GM12875 (cell line): ENCODE measurements around the gene PRDM10.

Source experiments
- H3K4me3 ChIP-seq: one replicate; pipeline ENCODE4 v1.5.1; 2011; ENCODE audit warnings: low read depth, low read length, control low read depth
- CTCF ChIP-seq: IDR thresholded peaks from 2 replicates; pipeline ENCODE4 v1.5.1; 2011; ENCODE audit warnings: low read depth, mild to moderate bottlenecking, control low read depth, inconsistent platforms, low read length, moderate library complexity, borderline replicate concordance; ENCODE audit not compliant: insufficient read depth

Gene PRDM10

GRCh38 chr11:129992161-129992944 lies 10.3 kb downstream of the PRDM10 start:
- peak; percentile 49; the same call in 1 of the 2 replicates for TF ChIP-seq CTCF
- H3K4me3 ChIP-seq = no peak overlapping the region

- TF ChIP-seq CTCF = no peak
- no peak overlapping the region for H3K4me3 ChIP-seq
Measured at GRCh38 chr11:129989149-129989813, 13.4 kb downstream of the PRDM10 start.

GRCh38 chr11:129987950-129988349 lies 14.7 kb downstream of the PRDM10 start:
- TF ChIP-seq CTCF = no peak
- H3K4me3 ChIP-seq = no peak overlapping the region

GRCh38 chr11:129985823-129986222 lies 16.8 kb downstream of the PRDM10 start:
- H3K4me3 ChIP-seq = no peak overlapping the region
- no peak for TF ChIP-seq CTCF

- TF ChIP-seq CTCF = no peak
- no peak overlapping the region for H3K4me3 ChIP-seq
Measured at GRCh38 chr11:129980086-129980485, 22.5 kb downstream of the PRDM10 start.

GRCh38 chr11:129979046-129979605 lies 23.5 kb downstream of the PRDM10 start:
- no peak for TF ChIP-seq CTCF
- no peak overlapping the region for H3K4me3 ChIP-seq

GRCh38 chr11:129978447-129978846 lies 24.2 kb downstream of the PRDM10 start:
- no peak overlapping the region for H3K4me3 ChIP-seq
- no peak for TF ChIP-seq CTCF
